Upper lobe of left lung (tissue), 6 donors: Measurements from ENCODE around the gene PTPRD. TPM values are rescaled to one million over a fixed set of nuclear protein-coding genes. Genes with fewer than 3 reads are reported as not detected.

ENCODE experiments used
- ATAC-seq, 2 donors: fragments of 200-7000 bp; cut with Tn5 transposase; one replicate each; pipeline ENCODE4 v1.9.1; 2022; ENCODE audit warnings: mild to moderate bottlenecking in 2 of 2, moderate library complexity in 2 of 2; ENCODE audit not compliant: low FRiP score in 2 of 2
- DNase-seq, 2 donors: peaks; one replicate each; pipeline ENCODE4 v3.0.0-alpha.2; 2019 to 2020
- H3K27ac ChIP-seq, 4 donors: fragments of 200-600 bp; sonication (generic); one replicate each; pipeline ENCODE4 v1.5.1; 2016 to 2019
- H3K27me3 ChIP-seq, 4 donors: fragments of 200-600 bp; sonication (generic); one replicate each; pipeline ENCODE4 v1.5.1; 2017 to 2019
- H3K36me3 ChIP-seq, 4 donors: fragments of 200-600 bp; sonication (generic); one replicate each; pipeline ENCODE4 v1.5.1; 2016 to 2019
- H3K4me1 ChIP-seq, 4 donors: fragments of 200-600 bp; sonication (generic); one replicate each; pipeline ENCODE4 v1.5.1; 2018 to 2019
- H3K4me3 ChIP-seq, 4 donors: fragments of 200-600 bp; sonication (generic); one replicate each; pipeline ENCODE4 v1.5.1; 2017 to 2019; ENCODE audit warnings: mild to moderate bottlenecking in 2 of 4, moderate library complexity in 1 of 4
- H3K9me3 ChIP-seq, 4 donors: fragments of 200-600 bp; sonication (generic); one replicate each; pipeline ENCODE4 v1.5.1; 2018 to 2019
- EP300 ChIP-seq, 4 donors: sonication (generic); formaldehyde crosslinking; IDR thresholded peaks; one replicate each; pipeline ENCODE4 v1.5.1; 2017; ENCODE audit warnings: antibody characterized with exemption in 4 of 4, control low read depth in 2 of 4
- POLR2A ChIP-seq, 4 donors: fragments of 450-650 bp; IDR thresholded peaks; one replicate each; pipeline ENCODE4 v1.5.1; 2016 to 2017; ENCODE audit warnings: antibody characterized with exemption in 4 of 4, mild to moderate bottlenecking in 2 of 4
- POLR2AphosphoS5 ChIP-seq, 2 donors: sonication (generic); formaldehyde crosslinking; IDR thresholded peaks; one replicate each; pipeline ENCODE4 v1.5.1; 2017; ENCODE audit warnings: antibody characterized with exemption in 2 of 2
- WGBS, 2 donors: methylation state at CpG; one replicate each; pipeline ENCODE4 v1.1.5; 2017 to 2018; 5-methylcytosine and 5-hydroxymethylcytosine counted together
- total RNA-seq, 6 donors: library from RNA; depleted of rRNA in 4 of 6; stranded (reverse); fragments of >200 nt in 4 of 6; gene quantifications; one replicate each; pipeline versions ENCODE4 v1.1.0 to v1.2.1, GENCODE V29; 2016 to 2021
- TF ChIP-seq, protein P1 (sequence below), 6 experiments: fragments of 450-650 bp in 4 of 6; fragments of 200-600 bp in 2 of 6; sonication (generic) in 2 of 6; IDR thresholded peaks; one replicate each; pipeline ENCODE4 v1.5.1; 2016 to 2019; ENCODE audit warnings: antibody characterized with exemption in 6 of 6
- donor health status: DM: no; HTN: no; CAD: no; lungs with moderate emphysema.
- donor health status: DM: no; HTN: yes; CAD: no; lungs with severe emphysema.

Gene PTPRD
- total RNA-seq, 6 donors from 2014 or later = 7.4 to 46.1 (median 14.5) TPM

DNA sequence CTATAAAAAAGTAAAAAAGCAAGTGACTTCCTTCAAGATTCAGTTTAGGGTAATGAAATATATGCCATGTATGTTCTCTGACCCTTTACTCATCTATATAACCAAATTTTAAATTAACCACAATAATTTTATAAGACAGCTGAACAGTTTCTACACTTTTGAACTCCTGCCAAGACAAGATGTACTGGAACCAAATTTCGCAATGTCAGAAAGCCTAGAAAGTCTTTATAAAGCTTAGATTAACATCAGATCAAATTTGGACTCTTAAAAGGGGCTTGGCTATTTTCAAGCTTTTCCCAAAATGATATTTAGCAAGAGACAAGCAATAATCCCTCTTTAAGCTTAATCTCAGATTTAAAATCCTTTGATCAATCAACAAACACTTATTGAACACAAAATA, 362.6 kb downstream of the PTPRD start:
- Histone ChIP-seq H3K27ac (no peak overlapping the region), H3K4me3 (no peak overlapping the region), H3K4me1 (no peaks in the 10 kb centered on the region), H3K36me3 (no peaks in the 10 kb centered on the region), H3K9me3 (no peaks in the 10 kb centered on the region), H3K27me3 (no peaks in the 10 kb centered on the region)
- no peak for ATAC-seq
- TF ChIP-seq POLR2A (IDR thresholded peaks at IDR 0.05) = no peak
- TF ChIP-seq EP300 (IDR thresholded peaks at IDR 0.05) = no peak
- no peak for TF ChIP-seq POLR2AphosphoS5 (IDR thresholded peaks at IDR 0.05)
- TF ChIP-seq, protein P1, sequence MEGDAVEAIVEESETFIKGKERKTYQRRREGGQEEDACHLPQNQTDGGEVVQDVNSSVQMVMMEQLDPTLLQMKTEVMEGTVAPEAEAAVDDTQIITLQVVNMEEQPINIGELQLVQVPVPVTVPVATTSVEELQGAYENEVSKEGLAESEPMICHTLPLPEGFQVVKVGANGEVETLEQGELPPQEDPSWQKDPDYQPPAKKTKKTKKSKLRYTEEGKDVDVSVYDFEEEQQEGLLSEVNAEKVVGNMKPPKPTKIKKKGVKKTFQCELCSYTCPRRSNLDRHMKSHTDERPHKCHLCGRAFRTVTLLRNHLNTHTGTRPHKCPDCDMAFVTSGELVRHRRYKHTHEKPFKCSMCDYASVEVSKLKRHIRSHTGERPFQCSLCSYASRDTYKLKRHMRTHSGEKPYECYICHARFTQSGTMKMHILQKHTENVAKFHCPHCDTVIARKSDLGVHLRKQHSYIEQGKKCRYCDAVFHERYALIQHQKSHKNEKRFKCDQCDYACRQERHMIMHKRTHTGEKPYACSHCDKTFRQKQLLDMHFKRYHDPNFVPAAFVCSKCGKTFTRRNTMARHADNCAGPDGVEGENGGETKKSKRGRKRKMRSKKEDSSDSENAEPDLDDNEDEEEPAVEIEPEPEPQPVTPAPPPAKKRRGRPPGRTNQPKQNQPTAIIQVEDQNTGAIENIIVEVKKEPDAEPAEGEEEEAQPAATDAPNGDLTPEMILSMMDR (IDR thresholded peaks at IDR 0.05) = no peak
- WGBS, 2 donors = 48 to 50% methylated on average over 1 of the region's 1 CpG
- no peak for DNase-seq

DNA sequence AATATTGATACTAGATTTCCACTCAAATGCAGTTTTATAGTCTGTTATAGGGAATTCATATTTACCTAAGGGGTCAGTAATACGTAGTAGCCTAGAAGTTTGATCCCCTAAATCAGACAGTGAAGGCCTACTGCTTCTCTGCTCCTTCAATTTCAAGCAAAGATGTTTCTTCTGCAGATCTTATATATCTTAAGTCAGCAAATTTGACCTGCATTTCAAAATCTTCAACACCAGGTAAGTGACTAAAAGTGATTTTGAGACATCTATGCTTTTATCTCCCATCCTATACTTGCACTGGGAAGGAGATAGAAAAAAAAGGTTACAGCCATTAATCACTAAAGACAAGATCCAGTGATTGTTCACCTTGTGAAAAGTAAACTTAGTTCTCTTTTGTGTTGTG, 363.9 kb downstream of the PTPRD start:
- H3K27ac ChIP-seq = no peak overlapping the region
- H3K27me3 ChIP-seq = no peaks in the 10 kb centered on the region
- H3K9me3 ChIP-seq = no peaks in the 10 kb centered on the region
- no peak for TF ChIP-seq POLR2AphosphoS5 (IDR thresholded peaks at IDR 0.05)
- TF ChIP-seq EP300 (IDR thresholded peaks at IDR 0.05) = no peak
- TF ChIP-seq, protein P1 (IDR thresholded peaks at IDR 0.05) = no peak
- no peak for TF ChIP-seq POLR2A (IDR thresholded peaks at IDR 0.05)
- no peaks in the 10 kb centered on the region for H3K4me1 ChIP-seq
- DNase-seq (no peak), ATAC-seq (no peak)
- H3K36me3 ChIP-seq = no peaks in the 10 kb centered on the region
- H3K4me3 ChIP-seq = no peak overlapping the region
- WGBS, 2 donors = 83 to 97% methylated on average over 1 of the region's 1 CpG

DNA sequence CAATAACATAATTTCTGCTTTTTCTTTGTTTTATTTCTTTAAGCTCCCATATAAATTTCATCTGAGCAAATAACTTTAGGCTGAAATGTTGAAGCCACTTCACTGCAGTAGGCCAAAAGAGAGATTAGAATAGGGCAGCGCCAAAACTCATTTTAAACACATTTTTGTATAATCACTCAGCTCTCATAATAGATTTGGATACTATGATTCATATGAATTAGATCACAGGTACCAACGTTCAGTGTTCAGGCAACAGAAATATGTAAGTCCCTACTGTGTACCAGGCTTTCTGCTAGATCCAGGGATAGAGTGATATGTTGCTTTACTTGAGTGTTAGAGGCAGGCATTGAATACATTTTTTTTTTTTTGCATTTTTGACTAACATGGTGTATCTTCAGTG, 370.5 kb downstream of the PTPRD start:
- Histone ChIP-seq H3K27ac (no peak overlapping the region), H3K9me3 (no peaks in the 10 kb centered on the region), H3K4me1 (no peaks in the 10 kb centered on the region), H3K27me3 (no peaks in the 10 kb centered on the region), H3K36me3 (no peaks in the 10 kb centered on the region), H3K4me3 (no peak overlapping the region)
- TF ChIP-seq EP300 (IDR thresholded peaks at IDR 0.05) (no peak), POLR2AphosphoS5 (IDR thresholded peaks at IDR 0.05) (no peak), POLR2A (IDR thresholded peaks at IDR 0.05) (no peak)
- TF ChIP-seq, protein P1 (IDR thresholded peaks at IDR 0.05) = no peak
- ATAC-seq = no peak
- DNase-seq = no peak
- 65 to 68% methylated on average over 2 of the region's 2 CpGs for WGBS, 2 donors

DNA sequence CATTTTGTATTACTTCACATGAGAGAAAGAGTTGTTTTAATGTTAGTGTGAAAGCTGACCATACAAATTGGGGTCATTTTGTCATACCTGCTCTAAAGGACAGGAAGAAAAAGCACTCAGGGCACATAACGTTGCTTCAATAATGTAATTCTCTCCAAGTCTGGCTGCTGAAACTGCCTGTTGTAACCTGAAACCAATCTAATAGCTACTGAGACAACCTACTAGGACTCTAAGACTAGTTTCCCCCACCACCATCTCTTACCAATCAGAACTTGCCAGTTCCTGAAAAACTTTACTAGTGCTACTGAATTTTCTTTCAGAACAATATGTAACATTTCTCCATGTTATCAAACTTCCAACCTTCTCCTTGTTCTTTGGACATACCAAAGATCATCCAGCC, 374.7 kb downstream of the PTPRD start:
- Histone ChIP-seq H3K27ac (no peak overlapping the region), H3K27me3 (no peaks in the 10 kb centered on the region), H3K36me3 (no peaks in the 10 kb centered on the region), H3K4me3 (no peak overlapping the region), H3K9me3 (no peaks in the 10 kb centered on the region), H3K4me1 (no peaks in the 10 kb centered on the region)
- no peak for DNase-seq
- WGBS, 2 donors = 63 to 76% methylated on average over 1 of the region's 1 CpG
- ATAC-seq = no peak
- TF ChIP-seq EP300 (IDR thresholded peaks at IDR 0.05) (no peak), POLR2A (IDR thresholded peaks at IDR 0.05) (no peak), POLR2AphosphoS5 (IDR thresholded peaks at IDR 0.05) (no peak)
- TF ChIP-seq, protein P1 (IDR thresholded peaks at IDR 0.05) = no peak

DNA sequence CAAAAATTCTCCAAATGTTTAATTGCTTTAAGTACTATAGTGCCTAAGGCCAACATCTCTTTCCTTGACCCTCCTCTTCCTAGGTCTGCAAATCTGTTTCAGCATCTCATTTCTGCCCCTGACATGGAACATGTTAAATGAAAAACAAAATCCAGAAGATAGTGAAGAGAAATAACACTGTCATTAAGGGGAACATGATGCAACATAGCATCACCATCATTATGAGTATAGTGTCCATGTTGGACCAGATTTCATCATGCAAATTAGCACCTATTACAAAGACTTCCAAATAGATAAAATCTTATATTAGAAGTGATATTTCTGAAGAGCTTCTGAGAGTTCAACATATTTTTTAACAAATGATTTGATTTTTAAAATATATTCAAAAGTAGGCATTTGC, 375.2 kb downstream of the PTPRD start:
- no peak for TF ChIP-seq POLR2A (IDR thresholded peaks at IDR 0.05)
- no peak for TF ChIP-seq POLR2AphosphoS5 (IDR thresholded peaks at IDR 0.05)
- TF ChIP-seq, protein P1 (IDR thresholded peaks at IDR 0.05) = no peak
- no peak for TF ChIP-seq EP300 (IDR thresholded peaks at IDR 0.05)
- H3K4me3 ChIP-seq = no peak overlapping the region

More for the DNA sequence above, 375.2 kb downstream of the PTPRD start:
- H3K4me1 ChIP-seq = no peaks in the 10 kb centered on the region
- ATAC-seq = no peak
- H3K36me3 ChIP-seq = no peaks in the 10 kb centered on the region
- no peaks in the 10 kb centered on the region for H3K9me3 ChIP-seq
- no peaks in the 10 kb centered on the region for H3K27me3 ChIP-seq
- no peak for DNase-seq
- no peak overlapping the region for H3K27ac ChIP-seq
